Gastrocnemius medialis (tissue), 4 donors: ENCODE results near the gene GAMT. TPM values are rescaled to one million over a fixed set of nuclear protein-coding genes. Genes with fewer than 3 reads are reported as not detected.

ENCODE experiments used
- ATAC-seq, 2 donors: fragments of 150-250 bp; one replicate each; pipeline ENCODE4 v1.9.1; 2016
- DNase-seq, 2 donors: peaks; one replicate each; pipeline ENCODE4 v3.0.0-alpha.2; 2019
- H3K27ac ChIP-seq, 4 donors: fragments of 200-600 bp; sonication (generic); 1 replicate in 1 of 4; 2 replicates in 3 of 4; pipeline ENCODE4 v1.5.1; 2016 to 2018; ENCODE audit warnings: mild to moderate bottlenecking in 2 of 4, moderate library complexity in 1 of 4
- H3K27me3 ChIP-seq, 3 donors: fragments of 200-600 bp; sonication (generic) in 2 of 3; 1 replicate in 1 of 3; 2 replicates in 2 of 3; pipeline versions ENCODE4 v1.5.1 to v1.6.0; 2016 to 2019; ENCODE audit warnings: mild to moderate bottlenecking in 1 of 3, moderate library complexity in 1 of 3
- H3K36me3 ChIP-seq, 2 donors: fragments of 200-600 bp; sonication (generic) in 1 of 2; one replicate each; pipeline ENCODE4 v1.5.1; 2017 to 2018
- H3K4me1 ChIP-seq, 2 donors: fragments of 200-600 bp; sonication (generic) in 1 of 2; one replicate each; pipeline ENCODE4 v1.5.1; 2016 to 2017; ENCODE audit warnings: mild to moderate bottlenecking in 2 of 2
- H3K4me3 ChIP-seq, 4 donors: fragments of 200-600 bp; sonication (generic) in 3 of 4; 1 replicate in 1 of 4; 2 replicates in 3 of 4; pipeline ENCODE4 v1.5.1; 2016 to 2019; ENCODE audit warnings: mild to moderate bottlenecking in 2 of 4
- H3K9me3 ChIP-seq, 3 donors: fragments of 200-600 bp; sonication (generic) in 2 of 3; 1 replicate in 1 of 3; 2 replicates in 2 of 3; pipeline ENCODE4 v1.5.1; 2016 to 2019
- CTCF ChIP-seq, 5 experiments: fragments of 450-650 bp in 3 of 5; fragments of 200-600 bp in 2 of 5; sonication (generic) in 2 of 5; IDR thresholded peaks in 4 of 5; conservative IDR thresholded peaks in 1 of 5; 1 replicate in 4 of 5; 2 replicates in 1 of 5; pipeline ENCODE4 v1.5.1; 2016 to 2019; ENCODE audit warnings: antibody characterized with exemption in 5 of 5, mild to moderate bottlenecking in 3 of 5, moderate library complexity in 3 of 5
- POLR2A ChIP-seq, 2 donors: fragments of 450-650 bp; IDR thresholded peaks; one replicate each; pipeline ENCODE4 v1.6.1; 2017; ENCODE audit warnings: antibody characterized with exemption in 2 of 2, mild to moderate bottlenecking in 2 of 2, moderate library complexity in 2 of 2
- in situ Hi-C, 4 donors: fragments of 200-750 bp; cut with MboI; loops; one replicate each; pipeline versions ENCODE4 v1.15.0 to v1.8.0; 2017; ENCODE audit warnings: low sequenced_read_pairs in 4 of 4
- intact Hi-C: fragments of 100-400 bp; cut with DNase I; formaldehyde crosslinking; loops from one replicate; pipeline ENCODE4 v1.15.1; 2023; ENCODE audit warnings: low total_unique reads
- total RNA-seq, 4 donors: library from RNA; depleted of rRNA; stranded (reverse); fragments of >200 nt; gene quantifications; one replicate each; pipeline versions ENCODE4 v1.1.0 to v1.2.3, GENCODE V29; 2016

The GAMT gene
- 100 to 1,000 TPM; 269 to 421 (median 373) TPM for total RNA-seq

DNA sequence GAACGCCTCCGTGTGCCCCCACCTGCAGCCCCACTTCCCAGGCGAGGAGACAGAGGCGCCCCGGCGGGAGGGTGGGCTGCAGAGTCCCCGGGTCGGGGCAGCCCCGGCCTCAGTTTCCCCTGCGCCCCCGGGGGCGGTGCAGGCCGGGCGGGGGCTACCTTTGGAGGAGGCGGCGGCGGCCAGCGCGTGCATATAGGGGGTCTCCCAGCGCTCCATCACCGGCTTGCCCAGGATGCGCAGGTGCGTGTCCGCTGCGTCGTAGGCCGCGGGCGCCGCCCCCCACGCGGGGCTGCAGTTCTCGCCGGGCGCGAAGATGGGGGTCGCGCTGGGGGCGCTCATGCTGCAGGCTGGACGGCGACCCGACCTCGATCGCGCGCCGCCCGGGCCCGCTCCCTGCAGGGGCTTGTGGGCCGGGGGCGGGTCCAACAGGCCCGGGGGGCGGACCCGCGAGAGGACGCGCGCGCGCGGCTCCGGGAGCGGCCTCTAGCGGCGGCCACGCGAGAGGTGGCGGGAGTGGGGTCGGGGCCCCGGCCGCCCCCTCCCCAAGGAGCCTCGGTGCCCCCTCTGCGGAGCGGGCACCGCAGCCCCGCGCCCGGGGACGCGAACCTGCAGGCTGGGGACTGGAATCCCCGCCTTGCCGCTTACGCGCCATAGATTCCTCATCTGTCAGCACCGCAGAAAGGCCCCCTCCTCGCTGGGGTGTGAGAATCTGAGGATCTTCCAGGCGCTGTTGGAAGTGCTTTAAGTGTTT is at the start of gene GAMT:
Gene GAMT (minus strand): TSS at position 405 of the 751 bp plus-strand sequence. CDS start 66 bp downstream, at position 339.
- peak; percentile 37 to 40 for ATAC-seq
- H3K9me3 ChIP-seq: no peaks in the 10 kb centered on the region
- peak within 1 kb of the TSS; percentile 60 to 90 (median 63) for H3K4me3 ChIP-seq
- H3K36me3 ChIP-seq: no peaks in the 10 kb centered on the region
- intact Hi-C loops: loop anchor here (2.0 to 5.0 kb wide), 3 partner anchors 19 to 124 kb away; partner anchors contain the start of genes FAM174C and NDUFS7
- no peaks in the 10 kb centered on the region for H3K27me3 ChIP-seq
- peak within 1 kb of the TSS; percentile 88 to 99 (median 91) for H3K27ac ChIP-seq
- H3K4me1 ChIP-seq: peaks cover 11 to 14% of the 10 kb centered on the region in 2 donors
- DNase-seq: no peak
- no peak for TF ChIP-seq POLR2A (IDR thresholded peaks at IDR 0.05)
- TF ChIP-seq CTCF (IDR thresholded peaks at IDR 0.05 in 4 of 5, conservative IDR thresholded peaks at IDR 0.05 in 1 of 5): peak; percentile 34 to 66 (median 46)
- in situ Hi-C loops: no loop called here

GRCh38 chr19:1449467-1450442 is 48.4 kb upstream of the GAMT start, which contains the start of gene APC2:
Gene APC2, plus strand, starts transcription at chr19:1450121. Its CDS starts 2,881 bp downstream, at chr19:1453002.
- DNase-seq (no peak), ATAC-seq (no peak)
- in situ Hi-C loops: no loop called here
- Histone ChIP-seq H3K4me3 (no peak within 1 kb of the TSS), H3K27ac (no peak within 1 kb of the TSS), H3K9me3 (no peaks in the 10 kb centered on the region), H3K27me3 (peaks cover 85 to 92% (median 89%) of the 10 kb centered on the region in 3 donors), H3K4me1 (peaks cover 0 to 9% of the 10 kb centered on the region in 2 donors), H3K36me3 (no peaks in the 10 kb centered on the region)
- TF ChIP-seq POLR2A (IDR thresholded peaks at IDR 0.05) (no peak), CTCF (IDR thresholded peaks at IDR 0.05 in 4 of 5, conservative IDR thresholded peaks at IDR 0.05 in 1 of 5) (no peak)
- intact Hi-C loops: no loop called here

- no peak for DNase-seq
- H3K27me3 ChIP-seq: peaks cover 71 to 74% (median 72%) of the 10 kb centered on the region in 3 donors
- no peak overlapping the region for H3K27ac ChIP-seq
- H3K4me3 ChIP-seq: no peak overlapping the region
- no peaks in the 10 kb centered on the region for H3K9me3 ChIP-seq
- ATAC-seq: no peak
- in situ Hi-C loops (no loop called here), intact Hi-C loops (no loop called here)
- H3K36me3 ChIP-seq: no peaks in the 10 kb centered on the region
- H3K4me1 ChIP-seq: no peaks in the 10 kb centered on the region
- TF ChIP-seq POLR2A (IDR thresholded peaks at IDR 0.05) (no peak), CTCF (IDR thresholded peaks at IDR 0.05 in 4 of 5, conservative IDR thresholded peaks at IDR 0.05 in 1 of 5) (no peak)
These were observed 46.6 kb upstream of the GAMT start for GRCh38 chr19:1447944-1448343.

- no peak overlapping the region for H3K27ac ChIP-seq
- H3K9me3 ChIP-seq: no peaks in the 10 kb centered on the region
- H3K4me3 ChIP-seq: no peak overlapping the region
- H3K27me3 ChIP-seq: peaks cover 66 to 70% (median 68%) of the 10 kb centered on the region in 3 donors
- no peak for ATAC-seq
- no peak for TF ChIP-seq POLR2A (IDR thresholded peaks at IDR 0.05)
- TF ChIP-seq CTCF (IDR thresholded peaks at IDR 0.05 in 4 of 5, conservative IDR thresholded peaks at IDR 0.05 in 1 of 5): no peak
- H3K4me1 ChIP-seq: no peaks in the 10 kb centered on the region
- DNase-seq: no peak
- H3K36me3 ChIP-seq: no peaks in the 10 kb centered on the region
- in situ Hi-C loops: no loop called here
- intact Hi-C loops: no loop called here
These were observed 46.2 kb upstream of the GAMT start for GRCh38 chr19:1447504-1447903.
